HUES48 (cell line): ENCODE data around the gene SNUPN.
"Not testable (repeated sequence)": the region's sequence is repeated elsewhere in the genome, so short reads cannot be mapped to it uniquely, and the experiment has no call there.

Experiments used
- H3K27ac ChIP-seq: one replicate; pipeline ENCODE4 v1.7.0; 2013; ENCODE audit warnings: low read depth, low read length, inconsistent platforms
- H3K27me3 ChIP-seq: 2 replicates; pipeline ENCODE4 v1.6.1; 2013; ENCODE audit warnings: mild to moderate bottlenecking, low read length; ENCODE audit not compliant: control insufficient read depth, insufficient read depth
- H3K36me3 ChIP-seq: 2 replicates; pipeline ENCODE4 v1.6.1; 2013; ENCODE audit warnings: low read length; ENCODE audit not compliant: control insufficient read depth, insufficient read depth
- H3K4me1 ChIP-seq: 2 replicates; pipeline ENCODE4 v1.6.1; 2013; ENCODE audit warnings: mild to moderate bottlenecking, low read length; ENCODE audit not compliant: control insufficient read depth, insufficient read depth
- H3K4me3 ChIP-seq: 2 replicates; pipeline ENCODE4 v1.5.1; 2013; ENCODE audit warnings: mild to moderate bottlenecking, low read depth, low read length
- H3K9ac ChIP-seq: 2 replicates; pipeline ENCODE4 v1.6.1; 2013; ENCODE audit warnings: mild to moderate bottlenecking, low read depth, low read length, moderate library complexity
- H3K9me3 ChIP-seq: 2 replicates; pipeline ENCODE4 v1.6.1; 2013; ENCODE audit warnings: low read length; ENCODE audit not compliant: control insufficient read depth, insufficient read depth

The SNUPN gene

GRCh38 chr15:75591655-75592364 is 33.7 kb downstream of the SNUPN start:
- H3K9me3 ChIP-seq = no peaks in the 10 kb centered on the region
- H3K27me3 ChIP-seq = no peaks in the 10 kb centered on the region
- no peak overlapping the region for H3K9ac ChIP-seq
- H3K4me1 ChIP-seq = no peaks in the 10 kb centered on the region
- H3K27ac ChIP-seq = no peak overlapping the region
- peaks cover 23% of the 10 kb centered on the region for H3K36me3 ChIP-seq
- H3K4me3 ChIP-seq = no peak overlapping the region

GRCh38 chr15:75590239-75590638 is 35.3 kb downstream of the SNUPN start:
- Histone ChIP-seq H3K4me3 (no peak overlapping the region), H3K9ac (no peak overlapping the region), H3K27ac (no peak overlapping the region), H3K27me3 (no peaks in the 10 kb centered on the region), H3K36me3 (peaks cover 8% of the 10 kb centered on the region; the same call in 1 of the 2 replicates), H3K4me1 (no peaks in the 10 kb centered on the region), H3K9me3 (no peaks in the 10 kb centered on the region)

GRCh38 chr15:75589071-75589470 is 36.5 kb downstream of the SNUPN start:
- no peaks in the 10 kb centered on the region for H3K27me3 ChIP-seq
- H3K36me3 ChIP-seq = no peaks in the 10 kb centered on the region
- H3K4me3 ChIP-seq = no peak overlapping the region
- H3K9ac ChIP-seq = no peak overlapping the region
- H3K9me3 ChIP-seq = no peaks in the 10 kb centered on the region
- H3K27ac ChIP-seq = no peak overlapping the region
- no peaks in the 10 kb centered on the region for H3K4me1 ChIP-seq

GRCh38 chr15:75586422-75586821 is 39.1 kb downstream of the SNUPN start:
- not testable (repeated sequence) for H3K27ac ChIP-seq, H3K4me3 ChIP-seq, H3K36me3 ChIP-seq, H3K4me1 ChIP-seq, H3K9ac ChIP-seq, H3K27me3 ChIP-seq, H3K9me3 ChIP-seq

GRCh38 chr15:75584121-75584520 is 41.4 kb downstream of the SNUPN start:
- no peaks in the 10 kb centered on the region for H3K36me3 ChIP-seq
- no peak overlapping the region for H3K9ac ChIP-seq
- no peak overlapping the region for H3K4me3 ChIP-seq
- H3K27me3 ChIP-seq = no peaks in the 10 kb centered on the region
- peak overlapping the region; percentile 42 for H3K27ac ChIP-seq
- H3K4me1 ChIP-seq = peaks cover 9% of the 10 kb centered on the region; the same call in 1 of the 2 replicates
- no peaks in the 10 kb centered on the region for H3K9me3 ChIP-seq

- peaks cover 9% of the 10 kb centered on the region; the same call in 1 of the 2 replicates for H3K4me1 ChIP-seq
- no peaks in the 10 kb centered on the region for H3K36me3 ChIP-seq
These were observed 41.8 kb downstream of the SNUPN start for GRCh38 chr15:75583701-75584100.

GRCh38 chr15:75582943-75583342 is 42.6 kb downstream of the SNUPN start:
- H3K9me3 ChIP-seq, H3K27me3 ChIP-seq, H3K27ac ChIP-seq, H3K36me3 ChIP-seq, H3K4me3 ChIP-seq, H3K9ac ChIP-seq, H3K4me1 ChIP-seq: not testable (repeated sequence)

More at GRCh38 chr15:75583701-75584100, 41.8 kb downstream of the SNUPN start:
- Histone ChIP-seq H3K9ac (no peak overlapping the region), H3K9me3 (no peaks in the 10 kb centered on the region), H3K27me3 (no peaks in the 10 kb centered on the region), H3K4me3 (no peak overlapping the region), H3K27ac (peak overlapping the region; percentile 42)

GRCh38 chr15:75578948-75579920 is 46.3 kb downstream of the SNUPN start, which contains the start of gene PTPN9:
Gene PTPN9 (minus strand): TSS chr15:75579315. CDS start chr15:75578776, 539 bp downstream.
- H3K9ac ChIP-seq = peak within 1 kb of the TSS; percentile 86
- H3K36me3 ChIP-seq = 0 out of 2 replicates have a peak, but pooled peaks cover 2% of the 10 kb centered on the region
- H3K27ac ChIP-seq = peak within 1 kb of the TSS; percentile 96
- H3K4me3 ChIP-seq = peak within 1 kb of the TSS; percentile 82
- no peaks in the 10 kb centered on the region for H3K27me3 ChIP-seq
- peaks cover 9% of the 10 kb centered on the region; the same call in 1 of the 2 replicates for H3K4me1 ChIP-seq
- H3K9me3 ChIP-seq = no peaks in the 10 kb centered on the region

GRCh38 chr15:75578173-75578947 is 47.2 kb downstream of the SNUPN start:
- peak overlapping the region; percentile 82 for H3K4me3 ChIP-seq
- no peaks in the 10 kb centered on the region for H3K9me3 ChIP-seq
- 0 out of 2 replicates have a peak, but pooled peaks cover 2% of the 10 kb centered on the region for H3K36me3 ChIP-seq
- peak overlapping the region; percentile 86 for H3K9ac ChIP-seq
- H3K27ac ChIP-seq = peak overlapping the region; percentile 96
- H3K27me3 ChIP-seq = no peaks in the 10 kb centered on the region
- H3K4me1 ChIP-seq = peaks cover 12% of the 10 kb centered on the region

GRCh38 chr15:75577401-75578172 is 47.9 kb downstream of the SNUPN start:
- Histone ChIP-seq H3K4me1 (peaks cover 20% of the 10 kb centered on the region), H3K9ac (peak overlapping the region; percentile 86), H3K4me3 (peak overlapping the region; percentile 82), H3K27me3 (no peaks in the 10 kb centered on the region), H3K9me3 (no peaks in the 10 kb centered on the region), H3K27ac (peak overlapping the region; percentile 96), H3K36me3 (0 out of 2 replicates have a peak, but pooled peaks cover 2% of the 10 kb centered on the region)
